ENCODE results near the gene SORT1. TPM values are rescaled to one million over a fixed set of nuclear protein-coding genes. Genes with fewer than 3 reads are reported as not detected.

The SORT1 gene
- total RNA-seq, 1 experiment from 2014 or later: 47.9 TPM

- Mint-ChIP-seq H3K4me3 (peak overlapping the region in 1 of 2 experiments; percentile 36; a peak in 1 of 5 replicates), H3K27ac (no peak overlapping the region; a peak in 2 of 7 replicates), H3K4me1 (peaks cover 18 to 26% of the 10 kb centered on the region in 2 experiments), H3K9me3 (no peaks in the 10 kb centered on the region; a peak in 1 of 5 replicates), H3K36me3 (ENCODE audit: insufficient read depth in 1 of 3, low read depth in 3 of 3) (peaks cover 10 to 44% (median 30%) of the 10 kb centered on the region in 3 experiments; a peak in 6 of 7 replicates), H3K27me3 (ENCODE audit: low read depth) (no peaks in the 10 kb centered on the region)
- Histone ChIP-seq H3K14ac (ENCODE audit: insufficient read depth, low read length) (no peak overlapping the region), H3K79me1 (ENCODE audit: insufficient read depth, low read depth, low read length, poor library complexity, severe bottlenecking) (no peaks in the 10 kb centered on the region), H3K79me2 (ENCODE audit: insufficient read depth, low read length) (no peaks in the 10 kb centered on the region), H2BK20ac (ENCODE audit: low read depth, low read length, poor library complexity, severe bottlenecking) (no peak overlapping the region), H2AFZ (ENCODE audit: low read length) (no peak overlapping the region), H4K5ac (ENCODE audit: insufficient read length, low read depth, low read length) (no peak overlapping the region), H3K9ac (ENCODE audit: extremely low read depth, insufficient read length, low read length) (no peak overlapping the region), H3K4me2 (ENCODE audit: insufficient read depth, insufficient read length, low read length) (no peak overlapping the region), H2BK15ac (ENCODE audit: low read depth, low read length) (no peak overlapping the region; the same call in 1 of the 2 replicates), H3K23ac (ENCODE audit: insufficient read length, low read depth, low read length) (no peak overlapping the region), H3K56ac (ENCODE audit: insufficient read length, low read depth, low read length) (no peak overlapping the region), H3T11ph (ENCODE audit: low read length) (no peak overlapping the region), H3K27ac (ENCODE audit: insufficient read length, low read depth, low read length) (no peak overlapping the region), H2BK12ac (ENCODE audit: insufficient read length, low read depth, low read length) (no peak overlapping the region), H2AK5ac (ENCODE audit: insufficient read length, low read length) (no peak overlapping the region), H3K4ac (ENCODE audit: low read depth, low read length) (no peak overlapping the region), H2BK5ac (ENCODE audit: insufficient read length, low read length) (no peak overlapping the region), H4K8ac (replicated peaks; ENCODE audit: insufficient read length, low read depth, low read length) (no peak overlapping the region), H3K4me1 (ENCODE audit: insufficient read depth, low read length) (no peaks in the 10 kb centered on the region; the same call in 1 of the 2 replicates), H4K20me1 (ENCODE audit: control insufficient read depth, insufficient read depth, insufficient read length) (no peaks in the 10 kb centered on the region), H2BK120ac (ENCODE audit: low read depth, low read length, poor library complexity, severe bottlenecking) (no peak overlapping the region), H3K18ac (ENCODE audit: insufficient read length, low read depth, low read length) (no peak overlapping the region), H3K27me3 (ENCODE audit: insufficient read depth, low read length) (no peaks in the 10 kb centered on the region), H4K91ac (ENCODE audit: insufficient read length, low read depth, low read length) (no peak overlapping the region), H3K23me2 (ENCODE audit: insufficient read length, low read depth, low read length, poor library complexity, severe bottlenecking) (no peaks in the 10 kb centered on the region), H3K9me3 (ENCODE audit: control insufficient read depth, low read depth, low read length) (no peaks in the 10 kb centered on the region)
- TF ChIP-seq CTCF (conservative IDR thresholded peaks at IDR 0.05): peak; percentile 100
- WGBS (ENCODE audit: extremely low coverage, insufficient read length, low lambda C conversion rate): no CpG with 5 or more reads among the region's 29 CpGs
- peak; percentile 98 for DNase-seq
Observed at GRCh38 chr1:109263597-109264378, 133.9 kb downstream of the SORT1 start.
